B cell (primary cell): Measurements from ENCODE around the gene ZDHHC19. TPM values are rescaled to one million over a fixed set of nuclear protein-coding genes. Genes with fewer than 3 reads are reported as not detected.
"Not testable (repeated sequence)": the region's sequence is repeated elsewhere in the genome, so short reads cannot be mapped to it uniquely, and the experiment has no call there.

ENCODE experiments used
- ATAC-seq: fragments of 200-7000 bp; cut with Tn5 transposase; one replicate; pipeline ENCODE4 v1.10.0; 2021; ENCODE audit warnings: low read depth, mild to moderate bottlenecking, moderate number of reproducible peaks, moderate library complexity
- CTCF ChIA-PET: fragments of 350-600 bp; sonication (Branson Sonifier 250); formaldehyde crosslinking; loops from one replicate; lab custom pipeline; 2021; ENCODE audit warnings: antibody characterized with exemption, inconsistent platforms; lab: Charles Lee
- POLR2A ChIA-PET: fragments of 350-600 bp; sonication (Branson Sonifier 250); formaldehyde crosslinking; loops from one replicate; lab custom pipeline; 2021; ENCODE audit warnings: antibody characterized with exemption; lab: Charles Lee
- DNase-seq: peaks from one replicate; pipeline ENCODE4 v3.0.0; 2013
- H2AFZ ChIP-seq: 2 replicates; pipeline ENCODE4 v1.6.1; 2012; ENCODE audit warnings: mild to moderate bottlenecking, low read depth, low read length; ENCODE audit not compliant: insufficient read depth, poor library complexity, severe bottlenecking
- H3K27ac ChIP-seq, 2 donors: 1 replicate in 1 of 2; 2 replicates in 1 of 2; pipeline ENCODE4 v1.5.1; 2012 to 2013; ENCODE audit warnings: low read length in 2 of 2, mild to moderate bottlenecking in 2 of 2, moderate library complexity in 1 of 2
- H3K27me3 ChIP-seq, 4 experiments: fragments of 200-600 bp in 1 of 4; sonication (generic) in 1 of 4; replicated peaks in 1 of 4; 1 replicate in 2 of 4; 2 replicates in 2 of 4; pipeline versions ENCODE4 v1.6.1 to v1.7.0; 2013 to 2016; ENCODE audit warnings: low read length in 3 of 4, mild to moderate bottlenecking in 2 of 4, mixed read lengths in 1 of 4, moderate library complexity in 1 of 4; ENCODE audit not compliant: insufficient read depth in 4 of 4, control insufficient read depth in 3 of 4; ENCODE audit errors: control extremely low read depth in 1 of 4
- H3K36me3 ChIP-seq, 2 experiments: replicated peaks in 1 of 2; 1 replicate in 1 of 2; 2 replicates in 1 of 2; pipeline versions ENCODE4 v1.6.1 to v1.7.1; 2013; ENCODE audit warnings: low read length in 1 of 2; ENCODE audit not compliant: insufficient read depth in 2 of 2, control insufficient read depth in 1 of 2; ENCODE audit errors: control extremely low read depth in 1 of 2, extremely low read depth in 1 of 2
- H3K4me1 ChIP-seq, 2 donors: fragments of 200-600 bp in 1 of 2; sonication (generic) in 1 of 2; 1 replicate in 1 of 2; 2 replicates in 1 of 2; pipeline versions ENCODE4 v1.5.1 to v1.6.1; 2013 to 2017; ENCODE audit warnings: low read length in 2 of 2; ENCODE audit not compliant: control insufficient read depth in 2 of 2, insufficient read depth in 2 of 2
- H3K4me2 ChIP-seq: replicated peaks from 2 replicates; pipeline ENCODE3; 2012; ENCODE audit warnings: mild to moderate bottlenecking, low read depth, low read length; ENCODE audit not compliant: poor library complexity, severe bottlenecking
- H3K4me3 ChIP-seq, 5 experiments: fragments of 200-600 bp in 1 of 5; sonication (generic) in 1 of 5; 1 replicate in 3 of 5; 2 replicates in 2 of 5; pipeline versions ENCODE4 v1.5.1 to v1.7.0; 2011 to 2016; ENCODE audit warnings: low read length in 4 of 5, mild to moderate bottlenecking in 4 of 5, low read depth in 2 of 5, control low read depth in 1 of 5, moderate library complexity in 1 of 5; ENCODE audit not compliant: insufficient read depth in 1 of 5; ENCODE audit errors: control extremely low read depth in 1 of 5, extremely low read depth in 1 of 5
- H3K79me2 ChIP-seq: fragments of 200-600 bp; sonication (generic); one replicate; pipeline ENCODE4 v1.6.0; 2016; ENCODE audit warnings: low read length; ENCODE audit not compliant: control insufficient read depth, insufficient read depth
- H3K9ac ChIP-seq: fragments of 200-600 bp; sonication (generic); 2 replicates; pipeline ENCODE4 v1.6.1; 2017; ENCODE audit warnings: mild to moderate bottlenecking, low read length, moderate library complexity
- H3K9me3 ChIP-seq, 3 donors: one replicate each; pipeline versions ENCODE4 v1.6.1 to v1.7.1; 2013; ENCODE audit warnings: low read length in 2 of 3; ENCODE audit not compliant: control insufficient read depth in 2 of 3, insufficient read depth in 1 of 3; ENCODE audit errors: control extremely low read depth in 1 of 3
- H4K20me1 ChIP-seq: 2 replicates; pipeline ENCODE4 v1.6.0; 2012; ENCODE audit warnings: mild to moderate bottlenecking, low read length; ENCODE audit not compliant: insufficient read depth, control insufficient read depth, poor library complexity, severe bottlenecking
- H3K27ac Mint-ChIP-seq: one replicate; pipeline ENCODE4 v1.8.0; 2021; ENCODE audit warnings: mixed read lengths
- H3K27me3 Mint-ChIP-seq: one replicate; pipeline ENCODE4 v1.8.0; 2021; ENCODE audit warnings: mixed read lengths
- H3K4me1 Mint-ChIP-seq: one replicate; pipeline ENCODE4 v1.8.0; 2021; ENCODE audit warnings: mixed read lengths
- H3K4me3 Mint-ChIP-seq: one replicate; pipeline ENCODE4 v1.8.0; 2021; ENCODE audit warnings: mixed read lengths
- H3K9me3 Mint-ChIP-seq: one replicate; pipeline ENCODE4 v1.8.0; 2022; ENCODE audit warnings: mixed read lengths; ENCODE audit not compliant: insufficient read depth
- EZH2 ChIP-seq: IDR thresholded peaks from 2 replicates; pipeline ENCODE4 v1.6.1; 2012; ENCODE audit warnings: borderline replicate concordance, low read depth, mild to moderate bottlenecking, moderate library complexity, low read length; ENCODE audit not compliant: insufficient read depth, poor library complexity, severe bottlenecking
- WGBS: methylation state at CpG from one replicate; pipeline ENCODE4 v1.1.5; 2013; ENCODE audit warnings: missing lambda C conversion rate; ENCODE audit not compliant: insufficient coverage; 5-methylcytosine and 5-hydroxymethylcytosine counted together
- intact Hi-C: fragments of 100-400 bp; cut with micrococcal nuclease; formaldehyde crosslinking; loops from one replicate; pipeline ENCODE4 v1.10.0; 2022
- polyA plus RNA-seq: library from polyadenylated mRNA; depleted of rRNA; stranded (reverse); fragments of >200 nt; gene quantifications from 2 replicates; pipeline ENCODE4 v1.2.3, GENCODE V29; 2012
- total RNA-seq, 2 donors: library from RNA; stranded (reverse); fragments of 120-200 nt in 1 of 2; gene quantifications; 1 replicate in 1 of 2; 2 replicates in 1 of 2; pipeline versions ENCODE4 v1.2.3 to v1.2.4, GENCODE V29; 2013 to 2022
- TF ChIP-seq, protein P1 (sequence below): fragments of 200-600 bp; IDR thresholded peaks from one replicate; pipeline ENCODE4 v1.8.0; 2022; ENCODE audit warnings: antibody characterized with exemption, mild to moderate bottlenecking

ZDHHC19 gene
- total and polyA plus RNA-seq, 2 donors (not counting 1 experiment from before 2014, with no cell fraction given), result 0.91 to 6.0 TPM

DNA sequence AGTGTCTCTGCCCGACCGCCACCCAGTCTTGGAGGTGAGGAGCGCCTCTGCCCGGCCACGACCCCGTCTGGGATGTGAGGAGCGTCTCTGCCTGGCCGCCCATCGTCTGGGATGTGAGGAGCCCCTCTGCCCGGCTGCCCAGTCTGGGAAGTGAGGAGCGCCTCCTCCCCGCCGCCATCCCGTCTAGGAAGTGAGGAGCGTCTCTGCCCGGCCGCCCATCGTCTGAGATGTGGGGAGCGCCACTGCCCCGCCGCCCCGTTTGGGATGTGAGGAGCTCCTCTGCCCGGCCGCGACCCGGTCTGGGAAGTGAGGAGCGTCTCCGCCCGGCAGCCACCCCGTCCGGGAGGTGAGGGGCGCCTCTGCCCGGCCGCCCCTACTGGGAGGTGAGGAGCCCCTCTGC, 33.0 kb upstream of the ZDHHC19 start:
- H3K9me3 ChIP-seq, intact Hi-C loops, H3K27me3 ChIP-seq, H4K20me1 ChIP-seq, ATAC-seq, H3K27ac ChIP-seq, H3K4me3 ChIP-seq, H3K27me3 Mint-ChIP-seq, H3K4me3 Mint-ChIP-seq, H3K27ac Mint-ChIP-seq, H2AFZ ChIP-seq, H3K4me2 ChIP-seq, DNase-seq, CTCF ChIA-PET, H3K4me1 Mint-ChIP-seq, H3K9me3 Mint-ChIP-seq, H3K4me1 ChIP-seq, H3K9ac ChIP-seq, H3K79me2 ChIP-seq, POLR2A ChIA-PET: not testable (repeated sequence)
- 99% methylated on average over 21 of the region's 34 CpGs for WGBS
- peaks cover 0 to 53% of the 10 kb centered on the region in 2 experiments for H3K36me3 ChIP-seq

DNA sequence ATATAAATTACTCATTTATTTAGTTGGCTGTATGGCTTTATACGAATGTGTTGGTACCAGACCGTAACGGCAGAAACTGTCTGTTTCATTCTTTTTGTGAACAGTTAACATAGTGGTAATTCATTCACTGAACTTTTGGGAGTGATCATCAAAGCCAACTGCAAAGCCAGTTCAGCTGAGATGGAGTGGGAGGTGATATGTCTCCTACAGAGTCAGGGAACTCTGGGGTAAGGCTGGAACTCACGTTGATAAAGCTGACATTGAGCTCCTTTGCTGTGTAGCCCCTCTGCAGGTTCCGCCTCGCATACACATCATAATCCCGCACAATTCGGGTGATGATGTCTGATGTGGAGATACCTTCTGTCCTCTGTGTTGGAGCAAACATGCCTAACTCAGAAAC, 30.5 kb upstream of the ZDHHC19 start:
- intact Hi-C loops, result no loop called here
- no peak overlapping the region for H3K27ac ChIP-seq
- H3K4me1 Mint-ChIP-seq, result no peaks in the 10 kb centered on the region
- no peaks in the 10 kb centered on the region for H3K79me2 ChIP-seq
- peaks cover 0 to 60% of the 10 kb centered on the region in 2 experiments for H3K36me3 ChIP-seq
- TF ChIP-seq, protein P1, sequence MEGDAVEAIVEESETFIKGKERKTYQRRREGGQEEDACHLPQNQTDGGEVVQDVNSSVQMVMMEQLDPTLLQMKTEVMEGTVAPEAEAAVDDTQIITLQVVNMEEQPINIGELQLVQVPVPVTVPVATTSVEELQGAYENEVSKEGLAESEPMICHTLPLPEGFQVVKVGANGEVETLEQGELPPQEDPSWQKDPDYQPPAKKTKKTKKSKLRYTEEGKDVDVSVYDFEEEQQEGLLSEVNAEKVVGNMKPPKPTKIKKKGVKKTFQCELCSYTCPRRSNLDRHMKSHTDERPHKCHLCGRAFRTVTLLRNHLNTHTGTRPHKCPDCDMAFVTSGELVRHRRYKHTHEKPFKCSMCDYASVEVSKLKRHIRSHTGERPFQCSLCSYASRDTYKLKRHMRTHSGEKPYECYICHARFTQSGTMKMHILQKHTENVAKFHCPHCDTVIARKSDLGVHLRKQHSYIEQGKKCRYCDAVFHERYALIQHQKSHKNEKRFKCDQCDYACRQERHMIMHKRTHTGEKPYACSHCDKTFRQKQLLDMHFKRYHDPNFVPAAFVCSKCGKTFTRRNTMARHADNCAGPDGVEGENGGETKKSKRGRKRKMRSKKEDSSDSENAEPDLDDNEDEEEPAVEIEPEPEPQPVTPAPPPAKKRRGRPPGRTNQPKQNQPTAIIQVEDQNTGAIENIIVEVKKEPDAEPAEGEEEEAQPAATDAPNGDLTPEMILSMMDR, result no peak
- no peak for TF ChIP-seq EZH2
- no peaks in the 10 kb centered on the region for H3K4me1 ChIP-seq
- no peaks in the 10 kb centered on the region for H4K20me1 ChIP-seq
- H3K9me3 ChIP-seq, result no peaks in the 10 kb centered on the region
- no peak for DNase-seq
- no peak overlapping the region for H3K4me2 ChIP-seq
- H3K9me3 Mint-ChIP-seq, result no peaks in the 10 kb centered on the region
- 100% methylated on average over 4 of the region's 8 CpGs for WGBS
- H3K4me3 ChIP-seq, result no peak overlapping the region
- POLR2A ChIA-PET, result no interaction called here
- H3K9ac ChIP-seq, result no peak overlapping the region
- H3K27ac Mint-ChIP-seq, result no peak overlapping the region
- no peaks in the 10 kb centered on the region for H3K27me3 Mint-ChIP-seq
- no peak overlapping the region for H3K4me3 Mint-ChIP-seq
- no peak for ATAC-seq
- no peaks in the 10 kb centered on the region for H3K27me3 ChIP-seq
- H2AFZ ChIP-seq, result no peak overlapping the region
- CTCF ChIA-PET, result no interaction called here
